Esophagus squamous epithelium (tissue), 4 donors: ENCODE data around the gene GNAT2.

Experiments used
- POLR2A ChIP-seq, 4 donors: fragments of 450-650 bp; IDR thresholded peaks; one replicate each; pipeline ENCODE4 v1.6.1; 2017; ENCODE audit warnings: antibody characterized with exemption in 4 of 4, mild to moderate bottlenecking in 4 of 4, moderate library complexity in 3 of 4
- TF ChIP-seq, protein P1 (sequence below), 6 experiments: fragments of 450-650 bp in 4 of 6; fragments of 200-600 bp in 2 of 6; sonication (generic) in 2 of 6; IDR thresholded peaks; one replicate each; pipeline ENCODE4 v1.5.1; 2016 to 2019; ENCODE audit warnings: antibody characterized with exemption in 6 of 6, mild to moderate bottlenecking in 4 of 6, moderate library complexity in 4 of 6

GRCh38 chr1:109621379-109622136 lies 2.1 kb upstream of the GNAT2 start:
- TF ChIP-seq, protein P1, sequence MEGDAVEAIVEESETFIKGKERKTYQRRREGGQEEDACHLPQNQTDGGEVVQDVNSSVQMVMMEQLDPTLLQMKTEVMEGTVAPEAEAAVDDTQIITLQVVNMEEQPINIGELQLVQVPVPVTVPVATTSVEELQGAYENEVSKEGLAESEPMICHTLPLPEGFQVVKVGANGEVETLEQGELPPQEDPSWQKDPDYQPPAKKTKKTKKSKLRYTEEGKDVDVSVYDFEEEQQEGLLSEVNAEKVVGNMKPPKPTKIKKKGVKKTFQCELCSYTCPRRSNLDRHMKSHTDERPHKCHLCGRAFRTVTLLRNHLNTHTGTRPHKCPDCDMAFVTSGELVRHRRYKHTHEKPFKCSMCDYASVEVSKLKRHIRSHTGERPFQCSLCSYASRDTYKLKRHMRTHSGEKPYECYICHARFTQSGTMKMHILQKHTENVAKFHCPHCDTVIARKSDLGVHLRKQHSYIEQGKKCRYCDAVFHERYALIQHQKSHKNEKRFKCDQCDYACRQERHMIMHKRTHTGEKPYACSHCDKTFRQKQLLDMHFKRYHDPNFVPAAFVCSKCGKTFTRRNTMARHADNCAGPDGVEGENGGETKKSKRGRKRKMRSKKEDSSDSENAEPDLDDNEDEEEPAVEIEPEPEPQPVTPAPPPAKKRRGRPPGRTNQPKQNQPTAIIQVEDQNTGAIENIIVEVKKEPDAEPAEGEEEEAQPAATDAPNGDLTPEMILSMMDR (IDR thresholded peaks at IDR 0.05) = no peak
- TF ChIP-seq POLR2A (IDR thresholded peaks at IDR 0.05) = no peak
